Measurements from ENCODE around the gene BPI.

DNA sequence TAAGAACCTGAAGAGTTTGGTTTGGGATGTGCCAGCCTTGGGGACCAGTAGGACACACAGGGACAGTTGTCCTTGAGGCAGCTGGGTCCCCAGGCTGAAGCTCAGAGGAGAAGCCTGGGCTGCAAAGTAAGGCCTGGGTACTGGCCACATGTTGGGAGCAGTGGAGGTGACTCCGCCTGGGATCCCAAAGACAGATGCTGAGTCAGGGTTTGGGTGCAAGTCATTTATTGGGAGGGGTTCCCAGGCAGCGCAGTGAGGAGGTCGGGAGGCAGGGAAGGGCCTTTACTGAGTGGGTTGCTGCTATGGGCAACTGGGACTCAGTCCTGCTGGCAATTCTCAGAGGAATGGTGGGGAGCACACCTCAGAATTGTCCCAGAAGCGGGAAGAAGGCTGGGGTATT lies 12.4 kb downstream of the BPI start:
- TF ChIP-seq POLR2A (IDR thresholded peaks at IDR 0.05; ENCODE audit: low read depth): no peak
- TF ChIP-seq, protein P1, sequence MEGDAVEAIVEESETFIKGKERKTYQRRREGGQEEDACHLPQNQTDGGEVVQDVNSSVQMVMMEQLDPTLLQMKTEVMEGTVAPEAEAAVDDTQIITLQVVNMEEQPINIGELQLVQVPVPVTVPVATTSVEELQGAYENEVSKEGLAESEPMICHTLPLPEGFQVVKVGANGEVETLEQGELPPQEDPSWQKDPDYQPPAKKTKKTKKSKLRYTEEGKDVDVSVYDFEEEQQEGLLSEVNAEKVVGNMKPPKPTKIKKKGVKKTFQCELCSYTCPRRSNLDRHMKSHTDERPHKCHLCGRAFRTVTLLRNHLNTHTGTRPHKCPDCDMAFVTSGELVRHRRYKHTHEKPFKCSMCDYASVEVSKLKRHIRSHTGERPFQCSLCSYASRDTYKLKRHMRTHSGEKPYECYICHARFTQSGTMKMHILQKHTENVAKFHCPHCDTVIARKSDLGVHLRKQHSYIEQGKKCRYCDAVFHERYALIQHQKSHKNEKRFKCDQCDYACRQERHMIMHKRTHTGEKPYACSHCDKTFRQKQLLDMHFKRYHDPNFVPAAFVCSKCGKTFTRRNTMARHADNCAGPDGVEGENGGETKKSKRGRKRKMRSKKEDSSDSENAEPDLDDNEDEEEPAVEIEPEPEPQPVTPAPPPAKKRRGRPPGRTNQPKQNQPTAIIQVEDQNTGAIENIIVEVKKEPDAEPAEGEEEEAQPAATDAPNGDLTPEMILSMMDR (IDR thresholded peaks at IDR 0.05): no peak
- TF ChIP-seq POLR2AphosphoS5 (IDR thresholded peaks at IDR 0.05): no peak
